GM10266 (cell line): ENCODE results near the gene NEURL3.

Source experiments
- DNase-seq: peaks from one replicate; pipeline ENCODE4 v3.0.0; 2012; ENCODE audit errors: extremely low spot score
- CTCF ChIP-seq: IDR thresholded peaks from 2 replicates; pipeline ENCODE4 v1.5.1; 2012; ENCODE audit warnings: mild to moderate bottlenecking, low read depth; ENCODE audit not compliant: control insufficient read depth, insufficient read depth; ENCODE audit errors: missing control alignments

Gene NEURL3

GRCh38 chr2:96525211-96525507, 20.0 kb upstream of the NEURL3 start:
- DNase-seq, result no peak
- no peak for TF ChIP-seq CTCF

GRCh38 chr2:96524482-96525210, 19.5 kb upstream of the NEURL3 start:
- no peak for DNase-seq
- TF ChIP-seq CTCF, result no peak

GRCh38 chr2:96523659-96524481, 18.7 kb upstream of the NEURL3 start:
- TF ChIP-seq CTCF, result no peak
- no peak for DNase-seq

- no peak for TF ChIP-seq CTCF
- DNase-seq, result no peak
Observed at GRCh38 chr2:96522304-96523203, 17.4 kb upstream of the NEURL3 start.

- no peak for DNase-seq
- no peak for TF ChIP-seq CTCF
Observed at GRCh38 chr2:96521219-96521618, 16.1 kb upstream of the NEURL3 start.

GRCh38 chr2:96520697-96521096, 15.5 kb upstream of the NEURL3 start:
- TF ChIP-seq CTCF, result no peak
- no peak for DNase-seq

GRCh38 chr2:96520231-96520630, 15.1 kb upstream of the NEURL3 start:
- no peak for DNase-seq
- no peak for TF ChIP-seq CTCF
